HepG2 (cell line): ENCODE measurements around the gene TSGA10IP. TPM values are rescaled to one million over a fixed set of nuclear protein-coding genes. Genes with fewer than 3 reads are reported as not detected.
A peak's percentile ranks its signal among the peaks of the same experiment; 100 is the strongest.

Experiments
- ARID3A ChIP-seq: IDR thresholded peaks from 2 replicates; pipeline ENCODE4 v1.6.1; 2012; ENCODE audit warnings: low read depth, low read length, improper control_type of control experiment
- CBX1 ChIP-seq: IDR thresholded peaks from one replicate; pipeline ENCODE4 v1.6.1; 2016; ENCODE audit warnings: antibody characterized with exemption, low read depth
- CREM ChIP-seq, 2 experiments: sonication (generic) in 1 of 2; formaldehyde crosslinking in 1 of 2; IDR thresholded peaks; 2 replicates each; pipeline versions ENCODE4 v1.4.0 to v1.6.1; 2016 to 2020; ENCODE audit warnings: antibody characterized with exemption in 1 of 2, mild to moderate bottlenecking in 1 of 2, missing genetic modification reagents in 1 of 2
- FIP1L1 ChIP-seq: fragments of 200-400 bp; formaldehyde crosslinking; IDR thresholded peaks from 2 replicates; pipeline ENCODE4 v1.6.1; 2018; ENCODE audit warnings: low read depth, mild to moderate bottlenecking, low read length, moderate library complexity, borderline replicate concordance; ENCODE audit not compliant: insufficient read depth
- ISL2 ChIP-seq: sonication (generic); formaldehyde crosslinking; IDR thresholded peaks from 2 replicates; pipeline ENCODE4 v1.5.0; 2020; ENCODE audit warnings: missing genetic modification reagents
- MED8 ChIP-seq: sonication (generic); formaldehyde crosslinking; IDR thresholded peaks from 2 replicates; pipeline ENCODE4 v1.8.1; 2023; ENCODE audit warnings: mild to moderate bottlenecking, missing genetic modification reagents; ENCODE audit not compliant: insufficient replicate concordance
- MTF1 ChIP-seq: sonication (generic); formaldehyde crosslinking; IDR thresholded peaks from 2 replicates; pipeline ENCODE4 v1.5.0; 2020; ENCODE audit warnings: missing genetic modification reagents
- REL ChIP-seq: sonication (generic); formaldehyde crosslinking; conservative IDR thresholded peaks from 2 replicates; pipeline ENCODE4 v1.8.0; 2022; ENCODE audit warnings: mild to moderate bottlenecking, missing genetic modification reagents, moderate library complexity
- RXRA ChIP-seq: sonication (generic); formaldehyde crosslinking; IDR thresholded peaks from 2 replicates; pipeline ENCODE4 v1.5.1; 2020; ENCODE audit warnings: missing genetic modification reagents
- TBX2 ChIP-seq: sonication (generic); formaldehyde crosslinking; IDR thresholded peaks from 2 replicates; pipeline ENCODE4 v1.5.0; 2020; ENCODE audit warnings: missing genetic modification reagents, mild to moderate bottlenecking, borderline replicate concordance
- TFAP4 ChIP-seq: sonication (generic); IDR thresholded peaks from 2 replicates; pipeline ENCODE4 v1.6.1; 2016; ENCODE audit warnings: low read depth, borderline replicate concordance
- TFDP2 ChIP-seq: sonication (generic); formaldehyde crosslinking; IDR thresholded peaks from 2 replicates; pipeline ENCODE4 v1.4.0; 2020; ENCODE audit warnings: missing genetic modification reagents
- ZBTB8A ChIP-seq: sonication (generic); formaldehyde crosslinking; IDR thresholded peaks from 2 replicates; pipeline ENCODE4 v1.4.0; 2020; ENCODE audit warnings: mild to moderate bottlenecking, low read depth, missing genetic modification reagents, borderline replicate concordance
- ZNF256 ChIP-seq: sonication (generic); formaldehyde crosslinking; conservative IDR thresholded peaks from 2 replicates; pipeline ENCODE4 v1.4.0; 2020; ENCODE audit warnings: missing genetic modification reagents
- ZNF367 ChIP-seq: sonication (generic); formaldehyde crosslinking; IDR thresholded peaks from 2 replicates; pipeline ENCODE4 v1.4.0; 2020; ENCODE audit warnings: missing genetic modification reagents, borderline replicate concordance
- ZNF549 ChIP-seq: sonication (generic); formaldehyde crosslinking; IDR thresholded peaks from 2 replicates; pipeline ENCODE4 v1.5.0; 2020; ENCODE audit warnings: missing genetic modification reagents
- ZNF704 ChIP-seq: sonication (generic); formaldehyde crosslinking; IDR thresholded peaks from 2 replicates; pipeline ENCODE4 v1.8.1; 2023; ENCODE audit warnings: mild to moderate bottlenecking, inconsistent platforms, moderate library complexity, missing genetic modification reagents, borderline replicate concordance
- ZNF83 ChIP-seq: sonication (generic); formaldehyde crosslinking; IDR thresholded peaks from 2 replicates; pipeline ENCODE4 v1.4.0; 2020; ENCODE audit warnings: missing genetic modification reagents, mild to moderate bottlenecking, borderline replicate concordance
- ZSCAN12 ChIP-seq: sonication (generic); formaldehyde crosslinking; IDR thresholded peaks from 2 replicates; pipeline ENCODE4 v1.9.0; 2021; ENCODE audit warnings: mild to moderate bottlenecking, missing genetic modification reagents
- polyA plus RNA-seq, 8 experiments: library from polyadenylated mRNA; depleted of rRNA in 3 of 8; stranded (reverse) in 7 of 8; unstranded in 1 of 8; fragments of >200 nt; fragmentation: Illumina TruSeq in 4 of 8; extraction: Trizol in 4 of 8; gene quantifications; 2 replicates each; pipeline versions ENCODE4 v1.2.1 to v1.2.3, GENCODE V29; 2011 to 2016; ENCODE audit warnings: low read depth in 4 of 8, missing spikeins in 1 of 8, mixed read lengths in 1 of 8; ENCODE audit not compliant: insufficient read depth in 1 of 8
- total RNA-seq, 5 experiments: library from RNA; depleted of rRNA; stranded (reverse); fragments of >200 nt; fragmentation: Illumina TruSeq; extraction: Trizol; gene quantifications; 2 replicates each; pipeline ENCODE4 v1.2.3, GENCODE V29; 2016; ENCODE audit warnings: low read depth in 1 of 5
- TF ChIP-seq, protein P1 (sequence below): sonication (generic); formaldehyde crosslinking; IDR thresholded peaks from 2 replicates; pipeline ENCODE4 v1.5.0; 2020; ENCODE audit warnings: mild to moderate bottlenecking, missing genetic modification reagents, moderate library complexity
- TF ChIP-seq, protein P2 (sequence below): sonication (generic); formaldehyde crosslinking; IDR thresholded peaks from 2 replicates; pipeline ENCODE4 v1.8.0; 2022; ENCODE audit warnings: missing genetic modification reagents, mild to moderate bottlenecking, borderline replicate concordance

TSGA10IP gene
- total and polyA plus RNA-seq, 2 of the 13 experiments (the other 11 are each of a cell fraction or from before 2014, with no cell fraction given): not detected

DNA sequence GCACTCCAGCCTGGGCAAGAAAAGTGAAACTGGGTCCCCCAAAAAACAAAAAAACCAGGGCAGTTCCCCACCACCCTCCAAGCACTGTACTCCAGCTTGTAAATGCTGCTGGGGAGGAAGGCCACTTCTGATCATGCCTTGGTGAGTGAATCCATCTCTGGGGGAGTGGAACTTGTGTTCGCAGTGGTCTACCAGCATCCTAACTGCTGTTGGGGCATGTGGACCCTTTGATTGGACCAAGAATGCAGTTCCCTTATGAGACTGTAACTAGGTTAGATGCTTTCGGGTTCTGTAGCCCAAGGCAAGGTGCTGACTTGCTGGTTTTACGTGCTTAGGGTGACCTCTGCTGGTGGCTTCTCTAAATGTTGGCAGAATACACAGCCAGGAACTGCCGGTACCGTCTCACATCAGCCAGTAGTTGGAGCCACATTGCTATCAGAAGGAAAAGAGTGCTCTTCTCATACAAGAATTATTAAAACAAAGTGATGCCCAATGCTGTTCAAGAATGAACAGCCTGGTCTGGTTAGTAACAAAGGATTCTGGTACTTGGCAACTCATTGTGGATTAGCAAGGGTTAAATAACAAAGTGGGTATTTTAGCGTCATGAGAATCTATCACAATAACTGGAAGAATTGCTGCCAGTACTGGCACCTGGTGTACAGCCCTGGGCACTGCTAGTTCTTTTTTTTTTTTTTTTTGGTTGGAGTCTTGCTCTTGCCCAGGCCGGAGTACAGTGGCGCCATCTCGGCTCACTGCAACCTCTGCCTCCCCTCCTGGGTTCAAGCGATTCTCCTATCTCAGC, 43.7 kb downstream of the TSGA10IP start (continued):
- TF ChIP-seq MTF1 (CRISPR knock-in tag) (no peak), FIP1L1 (no peak), ZNF83 (no peak), ZNF549 (CRISPR knock-in tag) (no peak), REL (CRISPR knock-in tag) (no peak), TFAP4 (no peak), ZNF256 (no peak), CBX1 (no peak), TFDP2 (CRISPR knock-in tag) (no peak), CREM (IDR thresholded peaks at IDR 0.05) (no peak), CREM (CRISPR knock-in tag; IDR thresholded peaks at IDR 0.05) (no peak), ISL2 (no peak), ARID3A (peak; percentile 68; the same call in 1 of the 2 replicates), ZSCAN12 (CRISPR knock-in tag) (0 out of 2 replicates have a peak, but pooled peaks have one; percentile 38), TBX2 (CRISPR knock-in tag) (peak; percentile 34; the same call in 1 of the 2 replicates), MED8 (no peak), ZNF704 (CRISPR knock-in tag) (no peak), ZNF367 (CRISPR knock-in tag) (no peak), RXRA (no peak), ZBTB8A (CRISPR knock-in tag) (no peak)
- TF ChIP-seq, protein P1, sequence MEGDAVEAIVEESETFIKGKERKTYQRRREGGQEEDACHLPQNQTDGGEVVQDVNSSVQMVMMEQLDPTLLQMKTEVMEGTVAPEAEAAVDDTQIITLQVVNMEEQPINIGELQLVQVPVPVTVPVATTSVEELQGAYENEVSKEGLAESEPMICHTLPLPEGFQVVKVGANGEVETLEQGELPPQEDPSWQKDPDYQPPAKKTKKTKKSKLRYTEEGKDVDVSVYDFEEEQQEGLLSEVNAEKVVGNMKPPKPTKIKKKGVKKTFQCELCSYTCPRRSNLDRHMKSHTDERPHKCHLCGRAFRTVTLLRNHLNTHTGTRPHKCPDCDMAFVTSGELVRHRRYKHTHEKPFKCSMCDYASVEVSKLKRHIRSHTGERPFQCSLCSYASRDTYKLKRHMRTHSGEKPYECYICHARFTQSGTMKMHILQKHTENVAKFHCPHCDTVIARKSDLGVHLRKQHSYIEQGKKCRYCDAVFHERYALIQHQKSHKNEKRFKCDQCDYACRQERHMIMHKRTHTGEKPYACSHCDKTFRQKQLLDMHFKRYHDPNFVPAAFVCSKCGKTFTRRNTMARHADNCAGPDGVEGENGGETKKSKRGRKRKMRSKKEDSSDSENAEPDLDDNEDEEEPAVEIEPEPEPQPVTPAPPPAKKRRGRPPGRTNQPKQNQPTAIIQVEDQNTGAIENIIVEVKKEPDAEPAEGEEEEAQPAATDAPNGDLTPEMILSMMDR: peak; percentile 97
- TF ChIP-seq, protein P2, sequence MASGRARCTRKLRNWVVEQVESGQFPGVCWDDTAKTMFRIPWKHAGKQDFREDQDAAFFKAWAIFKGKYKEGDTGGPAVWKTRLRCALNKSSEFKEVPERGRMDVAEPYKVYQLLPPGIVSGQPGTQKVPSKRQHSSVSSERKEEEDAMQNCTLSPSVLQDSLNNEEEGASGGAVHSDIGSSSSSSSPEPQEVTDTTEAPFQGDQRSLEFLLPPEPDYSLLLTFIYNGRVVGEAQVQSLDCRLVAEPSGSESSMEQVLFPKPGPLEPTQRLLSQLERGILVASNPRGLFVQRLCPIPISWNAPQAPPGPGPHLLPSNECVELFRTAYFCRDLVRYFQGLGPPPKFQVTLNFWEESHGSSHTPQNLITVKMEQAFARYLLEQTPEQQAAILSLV: 0 out of 2 replicates have a peak, but pooled peaks have one; percentile 19
